H9 (cell line): Measurements from ENCODE around the gene ART4. TPM values are rescaled to one million over a fixed set of nuclear protein-coding genes. Genes with fewer than 3 reads are reported as not detected.

Experiments
- DNase-seq: peaks from one replicate; pipeline ENCODE4 v3.0.0-alpha.2; 2017
- H2AFZ ChIP-seq: one replicate; pipeline ENCODE4 v1.6.1; 2013; ENCODE audit warnings: mild to moderate bottlenecking, low read length, control low read depth, moderate library complexity
- H2AK5ac ChIP-seq: 2 replicates; pipeline ENCODE4 v1.6.1; 2013; ENCODE audit warnings: low read length, control low read depth, mixed read lengths; ENCODE audit not compliant: insufficient read length
- H2BK120ac ChIP-seq: one replicate; pipeline ENCODE4 v1.6.1; 2013; ENCODE audit warnings: low read depth, mild to moderate bottlenecking, low read length, control low read depth, inconsistent platforms; ENCODE audit not compliant: poor library complexity, severe bottlenecking
- H2BK12ac ChIP-seq: 2 replicates; pipeline ENCODE4 v1.6.1; 2013; ENCODE audit warnings: low read length, control low read depth, mixed read lengths, low read depth; ENCODE audit not compliant: insufficient read length
- H2BK15ac ChIP-seq: 2 replicates; pipeline ENCODE4 v1.6.1; 2013; ENCODE audit warnings: low read depth, low read length, control low read depth
- H2BK20ac ChIP-seq: one replicate; pipeline ENCODE4 v1.6.1; 2013; ENCODE audit warnings: low read depth, mild to moderate bottlenecking, low read length, control low read depth, inconsistent platforms; ENCODE audit not compliant: poor library complexity, severe bottlenecking
- H2BK5ac ChIP-seq: 2 replicates; pipeline ENCODE4 v1.6.1; 2013; ENCODE audit warnings: low read length, control low read depth, mixed read lengths; ENCODE audit not compliant: insufficient read length
- H3K14ac ChIP-seq: 2 replicates; pipeline ENCODE4 v1.6.1; 2013; ENCODE audit warnings: low read length, control low read depth; ENCODE audit not compliant: insufficient read depth
- H3K18ac ChIP-seq: 2 replicates; pipeline ENCODE4 v1.6.1; 2013; ENCODE audit warnings: low read depth, mild to moderate bottlenecking, mixed read lengths, low read length, control low read depth; ENCODE audit not compliant: insufficient read length
- H3K23ac ChIP-seq: 2 replicates; pipeline ENCODE4 v1.6.1; 2013; ENCODE audit warnings: low read length, control low read depth, mixed read lengths, low read depth; ENCODE audit not compliant: insufficient read length
- H3K23me2 ChIP-seq: 2 replicates; pipeline ENCODE4 v1.6.1; 2013; ENCODE audit warnings: low read depth, mild to moderate bottlenecking, mixed read lengths, low read length, control low read depth; ENCODE audit not compliant: insufficient read length, poor library complexity, severe bottlenecking
- H3K27ac ChIP-seq: 2 replicates; pipeline ENCODE4 v1.5.1; 2013; ENCODE audit warnings: low read length, control low read depth, mixed read lengths, low read depth; ENCODE audit not compliant: insufficient read length
- H3K27me3 ChIP-seq: 2 replicates; pipeline ENCODE4 v1.6.1; 2013; ENCODE audit warnings: low read length, control low read depth, inconsistent platforms; ENCODE audit not compliant: insufficient read depth
- H3K4ac ChIP-seq: 2 replicates; pipeline ENCODE4 v1.6.1; 2013; ENCODE audit warnings: low read depth, mild to moderate bottlenecking, control low read depth, inconsistent platforms, low read length, moderate library complexity
- H3K4me1 ChIP-seq: 2 replicates; pipeline ENCODE4 v1.6.1; 2013; ENCODE audit warnings: low read length, control low read depth, inconsistent platforms; ENCODE audit not compliant: insufficient read depth
- H3K4me2 ChIP-seq: 2 replicates; pipeline ENCODE4 v1.6.1; 2013; ENCODE audit warnings: low read length, control low read depth, mixed read lengths; ENCODE audit not compliant: insufficient read length, insufficient read depth
- H3K56ac ChIP-seq: 2 replicates; pipeline ENCODE4 v1.6.1; 2013; ENCODE audit warnings: low read depth, mild to moderate bottlenecking, mixed read lengths, low read length, control low read depth; ENCODE audit not compliant: insufficient read length
- H3K79me1 ChIP-seq: 2 replicates; pipeline ENCODE4 v1.6.1; 2013; ENCODE audit warnings: low read depth, mild to moderate bottlenecking, moderate library complexity, low read length, control low read depth, inconsistent platforms; ENCODE audit not compliant: insufficient read depth, poor library complexity, severe bottlenecking
- H3K79me2 ChIP-seq: 2 replicates; pipeline ENCODE4 v1.6.1; 2013; ENCODE audit warnings: low read length, control low read depth, inconsistent platforms; ENCODE audit not compliant: insufficient read depth
- H3K9ac ChIP-seq: 2 replicates; pipeline ENCODE4 v1.6.1; 2013; ENCODE audit warnings: low read length, control low read depth, mixed read lengths; ENCODE audit not compliant: insufficient read length; ENCODE audit errors: extremely low read depth
- H3K9me3 ChIP-seq: one replicate; pipeline ENCODE4 v1.6.1; 2013; ENCODE audit warnings: low read depth, low read length, inconsistent platforms; ENCODE audit not compliant: control insufficient read depth
- H3T11ph ChIP-seq: one replicate; pipeline ENCODE4 v1.6.1; 2013; ENCODE audit warnings: mild to moderate bottlenecking, low read length, control low read depth, inconsistent platforms
- H4K20me1 ChIP-seq: one replicate; pipeline ENCODE4 v1.6.1; 2013; ENCODE audit not compliant: control insufficient read depth, insufficient read length, insufficient read depth
- H4K5ac ChIP-seq: 2 replicates; pipeline ENCODE4 v1.6.1; 2013; ENCODE audit warnings: low read depth, mild to moderate bottlenecking, mixed read lengths, low read length, control low read depth; ENCODE audit not compliant: insufficient read length
- H4K8ac ChIP-seq: replicated peaks from 2 replicates; pipeline ENCODE4 v1.6.1; 2013; ENCODE audit warnings: low read length, control low read depth, mixed read lengths, low read depth; ENCODE audit not compliant: insufficient read length
- H4K91ac ChIP-seq: 2 replicates; pipeline ENCODE4 v1.6.1; 2013; ENCODE audit warnings: low read depth, mild to moderate bottlenecking, moderate library complexity, mixed read lengths, low read length, control low read depth; ENCODE audit not compliant: insufficient read length
- H3K27ac Mint-ChIP-seq, 3 experiments: 2 replicates in 2 of 3; 3 replicates in 1 of 3; pipeline ENCODE4 v1.8.0; 2020 to 2021; ENCODE audit warnings: mixed read lengths in 3 of 3, mild to moderate bottlenecking in 1 of 3, moderate library complexity in 1 of 3
- H3K27me3 Mint-ChIP-seq: 2 replicates; pipeline ENCODE4 v1.8.0; 2021; ENCODE audit warnings: low read depth, mild to moderate bottlenecking, moderate library complexity, mixed read lengths
- H3K36me3 Mint-ChIP-seq, 3 experiments: 2 replicates in 2 of 3; 3 replicates in 1 of 3; pipeline ENCODE4 v1.8.0; 2020 to 2021; ENCODE audit warnings: low read depth in 3 of 3, mixed read lengths in 3 of 3; ENCODE audit not compliant: insufficient read depth in 1 of 3
- H3K4me1 Mint-ChIP-seq, 2 experiments: 2 replicates each; pipeline ENCODE4 v1.8.0; 2020; ENCODE audit warnings: mixed read lengths in 2 of 2
- H3K4me3 Mint-ChIP-seq, 2 experiments: 2 replicates in 1 of 2; 3 replicates in 1 of 2; pipeline ENCODE4 v1.8.0; 2020 to 2021; ENCODE audit warnings: mild to moderate bottlenecking in 2 of 2, mixed read lengths in 2 of 2, moderate library complexity in 1 of 2
- H3K9me3 Mint-ChIP-seq, 2 experiments: 2 replicates in 1 of 2; 3 replicates in 1 of 2; pipeline ENCODE4 v1.8.0; 2020; ENCODE audit warnings: mild to moderate bottlenecking in 2 of 2, mixed read lengths in 2 of 2, moderate library complexity in 1 of 2
- WGBS: extraction: QIAGEN DNeasy Blood & Tissue Kit; methylation state at CpG from one replicate; pipeline ENCODE4 v1.1.7; 2013; ENCODE audit warnings: missing lambda C conversion rate, low lambda C conversion rate, mixed read lengths; ENCODE audit not compliant: insufficient read length; ENCODE audit errors: extremely low coverage; 5-methylcytosine and 5-hydroxymethylcytosine counted together
- total RNA-seq: library from RNA; stranded (reverse); gene quantifications from 2 replicates; pipeline ENCODE4 v1.2.1, GENCODE V29; 2021
- TF ChIP-seq, protein P1 (sequence below): fragments of 200-600 bp; sonication (generic); conservative IDR thresholded peaks from 3 replicates; pipeline ENCODE4 v1.8.0; 2021; ENCODE audit warnings: antibody characterized with exemption, mild to moderate bottlenecking

ART4 gene
- total RNA-seq, 1 experiment from 2014 or later: not detected

DNA sequence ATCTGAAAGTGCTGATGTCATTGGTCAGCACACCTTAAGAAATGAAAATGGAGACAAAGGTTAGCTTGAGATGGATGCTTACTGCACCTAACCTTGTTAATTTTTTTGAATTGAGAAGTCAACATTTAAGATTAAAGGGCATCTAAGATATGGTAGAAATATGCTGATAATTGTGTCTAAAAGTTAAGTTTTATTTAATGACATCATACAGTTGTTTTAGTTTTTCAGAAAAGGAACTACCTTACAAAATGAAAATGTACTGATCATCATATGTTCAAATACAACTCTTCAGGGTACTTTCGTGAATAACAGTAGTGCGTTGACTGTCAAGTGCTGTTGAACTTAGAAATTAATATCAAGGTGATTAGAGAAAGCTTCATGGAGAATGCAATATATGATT is 31.8 kb downstream of the ART4 start:
- Mint-ChIP-seq H3K4me1 (no peaks in the 10 kb centered on the region), H3K27ac (no peak overlapping the region), H3K9me3 (no peaks in the 10 kb centered on the region), H3K4me3 (no peak overlapping the region), H3K27me3 (no peaks in the 10 kb centered on the region), H3K36me3 (no peaks in the 10 kb centered on the region)
- H3K4ac ChIP-seq: no peak overlapping the region
- no peak overlapping the region for H2BK12ac ChIP-seq
- H3K4me2 ChIP-seq: no peak overlapping the region
- H3K9me3 ChIP-seq: no peaks in the 10 kb centered on the region
- no peaks in the 10 kb centered on the region for H3K23me2 ChIP-seq
- no peak overlapping the region for H2AK5ac ChIP-seq
- H2BK15ac ChIP-seq: no peak overlapping the region
- no peaks in the 10 kb centered on the region for H3K79me1 ChIP-seq
- no peak overlapping the region for H3K27ac ChIP-seq
- no peaks in the 10 kb centered on the region for H4K20me1 ChIP-seq
- H4K91ac ChIP-seq: no peak overlapping the region
- H2BK120ac ChIP-seq: no peak overlapping the region
- H2BK20ac ChIP-seq: no peak overlapping the region
- H4K5ac ChIP-seq: no peak overlapping the region
- no peak for DNase-seq
- TF ChIP-seq, protein P1, sequence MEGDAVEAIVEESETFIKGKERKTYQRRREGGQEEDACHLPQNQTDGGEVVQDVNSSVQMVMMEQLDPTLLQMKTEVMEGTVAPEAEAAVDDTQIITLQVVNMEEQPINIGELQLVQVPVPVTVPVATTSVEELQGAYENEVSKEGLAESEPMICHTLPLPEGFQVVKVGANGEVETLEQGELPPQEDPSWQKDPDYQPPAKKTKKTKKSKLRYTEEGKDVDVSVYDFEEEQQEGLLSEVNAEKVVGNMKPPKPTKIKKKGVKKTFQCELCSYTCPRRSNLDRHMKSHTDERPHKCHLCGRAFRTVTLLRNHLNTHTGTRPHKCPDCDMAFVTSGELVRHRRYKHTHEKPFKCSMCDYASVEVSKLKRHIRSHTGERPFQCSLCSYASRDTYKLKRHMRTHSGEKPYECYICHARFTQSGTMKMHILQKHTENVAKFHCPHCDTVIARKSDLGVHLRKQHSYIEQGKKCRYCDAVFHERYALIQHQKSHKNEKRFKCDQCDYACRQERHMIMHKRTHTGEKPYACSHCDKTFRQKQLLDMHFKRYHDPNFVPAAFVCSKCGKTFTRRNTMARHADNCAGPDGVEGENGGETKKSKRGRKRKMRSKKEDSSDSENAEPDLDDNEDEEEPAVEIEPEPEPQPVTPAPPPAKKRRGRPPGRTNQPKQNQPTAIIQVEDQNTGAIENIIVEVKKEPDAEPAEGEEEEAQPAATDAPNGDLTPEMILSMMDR: no peak
- no peak overlapping the region for H3K14ac ChIP-seq
- H3K56ac ChIP-seq: no peak overlapping the region
- no peaks in the 10 kb centered on the region for H3K79me2 ChIP-seq
- H3K23ac ChIP-seq: no peak overlapping the region
- no peak overlapping the region for H2BK5ac ChIP-seq
- no peak overlapping the region for H4K8ac ChIP-seq
- no CpG with 5 or more reads among the region's 2 CpGs for whole genome bisulfite sequencing
- H2AFZ ChIP-seq: no peak overlapping the region
- H3K9ac ChIP-seq: no peak overlapping the region
- H3T11ph ChIP-seq: no peak overlapping the region
- H3K27me3 ChIP-seq: no peaks in the 10 kb centered on the region
- no peak overlapping the region for H3K18ac ChIP-seq
- no peaks in the 10 kb centered on the region for H3K4me1 ChIP-seq
